ENCODE measurements around the gene LYPD3.

The LYPD3 gene

GRCh38 chr19:43464134-43464775 is 1.2 kb downstream of the LYPD3 start:
- H3K4me3 ChIP-seq (ENCODE audit: low read depth, low read length) = no peak overlapping the region
- TF ChIP-seq, protein P1, sequence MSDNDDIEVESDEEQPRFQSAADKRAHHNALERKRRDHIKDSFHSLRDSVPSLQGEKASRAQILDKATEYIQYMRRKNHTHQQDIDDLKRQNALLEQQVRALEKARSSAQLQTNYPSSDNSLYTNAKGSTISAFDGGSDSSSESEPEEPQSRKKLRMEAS (IDR thresholded peaks at IDR 0.05; ENCODE audit: low read depth, low read length) = no peak
- no peak for TF ChIP-seq MYC (IDR thresholded peaks at IDR 0.05; ENCODE audit: low read depth, low read length)
- no peak for DNase-seq (ENCODE audit: low read depth)

DNA sequence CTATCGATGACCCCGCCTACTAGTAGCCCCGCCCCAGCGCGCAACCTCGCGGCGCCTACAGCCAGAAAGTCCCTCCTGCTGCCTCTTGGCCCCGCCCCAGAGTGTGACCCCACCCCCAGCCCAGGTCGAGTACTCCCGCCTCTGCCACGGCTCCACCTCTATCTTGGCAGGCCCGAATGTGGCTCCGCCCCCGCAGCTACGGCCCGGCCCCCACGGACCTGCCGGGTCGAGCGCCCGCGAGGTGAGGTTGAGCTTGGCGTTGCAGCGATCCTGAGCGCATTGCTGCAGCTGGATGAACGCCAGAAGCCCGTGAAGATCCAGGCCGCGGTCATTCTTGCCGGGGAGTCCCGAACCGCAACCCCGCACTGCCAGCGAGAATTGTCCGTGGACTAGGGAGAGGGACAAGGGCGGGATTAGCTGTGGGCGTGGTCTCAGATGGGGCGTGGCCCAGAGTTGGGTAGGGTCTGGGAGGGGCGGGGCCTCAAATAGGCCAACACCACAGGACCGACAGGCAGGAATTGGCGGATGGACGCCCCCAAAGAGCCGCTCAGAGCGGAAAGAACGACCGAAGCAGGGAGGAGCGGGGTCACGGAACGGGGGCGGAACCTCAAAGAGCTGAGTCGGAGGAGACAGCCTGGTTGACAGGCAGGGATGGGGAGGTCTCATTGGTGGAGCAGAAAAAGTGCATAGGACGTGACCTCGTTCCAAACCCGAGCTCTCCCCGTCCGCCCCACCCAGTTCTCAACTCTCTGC is 1.9 kb downstream of the LYPD3 start:
- no peak for TF ChIP-seq MYC (IDR thresholded peaks at IDR 0.05; ENCODE audit: low read depth, low read length)
- H3K4me3 ChIP-seq (ENCODE audit: low read depth, low read length) = peak overlapping the region; percentile 49
- DNase-seq (ENCODE audit: low read depth) = peak; percentile 86

GRCh38 chr19:43462785-43463380 is 2.5 kb downstream of the LYPD3 start:
- no peak for DNase-seq (ENCODE audit: low read depth)
- no peak overlapping the region for H3K4me3 ChIP-seq (ENCODE audit: low read depth, low read length)
- TF ChIP-seq MYC (IDR thresholded peaks at IDR 0.05; ENCODE audit: low read depth, low read length) (no peak), POLR2A (IDR thresholded peaks at IDR 0.05; ENCODE audit: extremely low read depth, insufficient read length) (no peak)
- TF ChIP-seq, protein P1 (IDR thresholded peaks at IDR 0.05; ENCODE audit: low read depth, low read length) = no peak
- TF ChIP-seq, protein P2, sequence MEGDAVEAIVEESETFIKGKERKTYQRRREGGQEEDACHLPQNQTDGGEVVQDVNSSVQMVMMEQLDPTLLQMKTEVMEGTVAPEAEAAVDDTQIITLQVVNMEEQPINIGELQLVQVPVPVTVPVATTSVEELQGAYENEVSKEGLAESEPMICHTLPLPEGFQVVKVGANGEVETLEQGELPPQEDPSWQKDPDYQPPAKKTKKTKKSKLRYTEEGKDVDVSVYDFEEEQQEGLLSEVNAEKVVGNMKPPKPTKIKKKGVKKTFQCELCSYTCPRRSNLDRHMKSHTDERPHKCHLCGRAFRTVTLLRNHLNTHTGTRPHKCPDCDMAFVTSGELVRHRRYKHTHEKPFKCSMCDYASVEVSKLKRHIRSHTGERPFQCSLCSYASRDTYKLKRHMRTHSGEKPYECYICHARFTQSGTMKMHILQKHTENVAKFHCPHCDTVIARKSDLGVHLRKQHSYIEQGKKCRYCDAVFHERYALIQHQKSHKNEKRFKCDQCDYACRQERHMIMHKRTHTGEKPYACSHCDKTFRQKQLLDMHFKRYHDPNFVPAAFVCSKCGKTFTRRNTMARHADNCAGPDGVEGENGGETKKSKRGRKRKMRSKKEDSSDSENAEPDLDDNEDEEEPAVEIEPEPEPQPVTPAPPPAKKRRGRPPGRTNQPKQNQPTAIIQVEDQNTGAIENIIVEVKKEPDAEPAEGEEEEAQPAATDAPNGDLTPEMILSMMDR (IDR thresholded peaks at IDR 0.05; ENCODE audit: low read depth, low read length) = no peak

GRCh38 chr19:43462383-43462782 is 3.0 kb downstream of the LYPD3 start:
- H3K4me3 ChIP-seq (ENCODE audit: low read depth, low read length) = no peak overlapping the region
- DNase-seq (ENCODE audit: low read depth) = no peak
- TF ChIP-seq MYC (IDR thresholded peaks at IDR 0.05; ENCODE audit: low read depth, low read length) (no peak), POLR2A (IDR thresholded peaks at IDR 0.05; ENCODE audit: extremely low read depth, insufficient read length) (no peak)
- TF ChIP-seq, protein P2 (IDR thresholded peaks at IDR 0.05; ENCODE audit: low read depth, low read length) = no peak
- TF ChIP-seq, protein P1 (IDR thresholded peaks at IDR 0.05; ENCODE audit: low read depth, low read length) = no peak

- no peak overlapping the region for H3K4me3 ChIP-seq (ENCODE audit: low read depth, low read length)
- no peak for TF ChIP-seq POLR2A (IDR thresholded peaks at IDR 0.05; ENCODE audit: extremely low read depth, insufficient read length)
- TF ChIP-seq, protein P1 (IDR thresholded peaks at IDR 0.05; ENCODE audit: low read depth, low read length) = no peak
- TF ChIP-seq MYC (IDR thresholded peaks at IDR 0.05; ENCODE audit: low read depth, low read length) = no peak
- TF ChIP-seq, protein P2 (IDR thresholded peaks at IDR 0.05; ENCODE audit: low read depth, low read length) = no peak
- no peak for DNase-seq (ENCODE audit: low read depth)
Observed at GRCh38 chr19:43461303-43461702, 4.1 kb downstream of the LYPD3 start.

- H3K4me3 ChIP-seq (ENCODE audit: low read depth, low read length) = no peak overlapping the region
- no peak for DNase-seq (ENCODE audit: low read depth)
- TF ChIP-seq, protein P1 (IDR thresholded peaks at IDR 0.05; ENCODE audit: low read depth, low read length) = no peak
- TF ChIP-seq POLR2A (IDR thresholded peaks at IDR 0.05; ENCODE audit: extremely low read depth, insufficient read length) (no peak), MYC (IDR thresholded peaks at IDR 0.05; ENCODE audit: low read depth, low read length) (no peak)
- TF ChIP-seq, protein P2 (IDR thresholded peaks at IDR 0.05; ENCODE audit: low read depth, low read length) = no peak
Observed at GRCh38 chr19:43460362-43461016, 4.9 kb downstream of the LYPD3 start.
